ENCODE measurements around the gene SENP7. TPM values are rescaled to one million over a fixed set of nuclear protein-coding genes. Genes with fewer than 3 reads are reported as not detected.

SENP7 gene
- polyA plus RNA-seq, 3 donors = 1.6 to 12.4 (median 3.8) TPM

DNA sequence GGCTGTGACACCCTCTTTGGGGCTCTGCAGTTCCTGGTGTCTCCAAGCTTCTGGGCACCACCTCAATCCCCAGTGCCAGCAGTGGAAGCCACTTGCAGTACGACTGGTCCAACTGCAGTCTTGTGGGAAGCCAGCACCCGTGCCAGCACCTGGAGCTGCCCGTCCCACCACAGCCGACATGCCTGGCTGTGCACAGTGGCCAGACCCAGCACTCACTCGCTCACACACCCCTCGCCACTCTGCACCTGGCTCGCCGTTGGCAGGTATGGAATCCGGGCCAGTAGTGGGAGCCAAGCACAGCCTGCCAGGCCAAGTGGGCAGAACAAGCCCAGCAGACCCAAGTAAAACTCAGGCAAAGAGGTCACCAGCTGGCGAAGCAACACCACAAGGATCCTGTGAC, 128.6 kb downstream of the SENP7 start:
- TF ChIP-seq, protein P1, sequence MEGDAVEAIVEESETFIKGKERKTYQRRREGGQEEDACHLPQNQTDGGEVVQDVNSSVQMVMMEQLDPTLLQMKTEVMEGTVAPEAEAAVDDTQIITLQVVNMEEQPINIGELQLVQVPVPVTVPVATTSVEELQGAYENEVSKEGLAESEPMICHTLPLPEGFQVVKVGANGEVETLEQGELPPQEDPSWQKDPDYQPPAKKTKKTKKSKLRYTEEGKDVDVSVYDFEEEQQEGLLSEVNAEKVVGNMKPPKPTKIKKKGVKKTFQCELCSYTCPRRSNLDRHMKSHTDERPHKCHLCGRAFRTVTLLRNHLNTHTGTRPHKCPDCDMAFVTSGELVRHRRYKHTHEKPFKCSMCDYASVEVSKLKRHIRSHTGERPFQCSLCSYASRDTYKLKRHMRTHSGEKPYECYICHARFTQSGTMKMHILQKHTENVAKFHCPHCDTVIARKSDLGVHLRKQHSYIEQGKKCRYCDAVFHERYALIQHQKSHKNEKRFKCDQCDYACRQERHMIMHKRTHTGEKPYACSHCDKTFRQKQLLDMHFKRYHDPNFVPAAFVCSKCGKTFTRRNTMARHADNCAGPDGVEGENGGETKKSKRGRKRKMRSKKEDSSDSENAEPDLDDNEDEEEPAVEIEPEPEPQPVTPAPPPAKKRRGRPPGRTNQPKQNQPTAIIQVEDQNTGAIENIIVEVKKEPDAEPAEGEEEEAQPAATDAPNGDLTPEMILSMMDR (IDR thresholded peaks at IDR 0.05) = no peak
- Histone ChIP-seq H3K27ac (ENCODE audit: low read depth in 1 of 2, low read length in 2 of 2) (no peak overlapping the region), H3K79me2 (ENCODE audit: insufficient read depth, low read length) (peaks cover 13% of the 10 kb centered on the region), H3K9me3 (replicated peaks in 1 of 2; ENCODE audit: control insufficient read depth in 1 of 2, insufficient read depth in 1 of 2, low read length in 2 of 2) (peaks cover 4 to 8% of the 10 kb centered on the region in 2 donors), H4K20me1 (ENCODE audit: insufficient read depth, low read length) (peaks cover 22% of the 10 kb centered on the region), H3K4me1 (ENCODE audit: control insufficient read depth in 1 of 2, insufficient read depth in 2 of 2, low read length in 2 of 2) (peaks cover 0 to 6% of the 10 kb centered on the region in 2 donors), H3K9ac (ENCODE audit: insufficient read depth, low read length, poor library complexity, severe bottlenecking) (no peak overlapping the region), H3K27me3 (ENCODE audit: control insufficient read depth in 2 of 2, insufficient read depth in 2 of 2, low read length in 2 of 2) (no peaks in the 10 kb centered on the region), H3K4me3 (replicated peaks in 1 of 3; ENCODE audit: low read depth in 2 of 3, low read length in 3 of 3) (no peak overlapping the region), H3K4me2 (replicated peaks; ENCODE audit: extremely low read depth, low read length, poor library complexity, severe bottlenecking) (no peak overlapping the region), H3K36me3 (replicated peaks in 1 of 2; ENCODE audit: control insufficient read depth in 1 of 2, insufficient read depth in 2 of 2, low read length in 2 of 2) (no peaks in the 10 kb centered on the region), H2AFZ (ENCODE audit: insufficient read depth, low read depth, low read length, poor library complexity, severe bottlenecking) (no peak overlapping the region)
- no peak for DNase-seq
- H3K27ac Mint-ChIP-seq = peak overlapping the region in 2 of 7 donors; percentile 10 to 63
- intact Hi-C loops (cut with micrococcal nuclease) = no loop called here
- H3K36me3 Mint-ChIP-seq = peaks cover 21 to 22% of the 10 kb centered on the region in 2 donors
- H3K9me3 Mint-ChIP-seq = peaks cover 5 to 15% (median 8%) of the 10 kb centered on the region in 7 donors
- peaks cover 19% of the 10 kb centered on the region for H3K4me1 Mint-ChIP-seq
- H3K4me3 Mint-ChIP-seq = no peak overlapping the region
- peaks cover 0 to 1% (median 0%) of the 10 kb centered on the region in 3 donors for H3K27me3 Mint-ChIP-seq (ENCODE audit: low read depth in 3 of 3)
- WGBS (ENCODE audit: insufficient coverage) = 96% methylated on average over 9 of the region's 10 CpGs

DNA sequence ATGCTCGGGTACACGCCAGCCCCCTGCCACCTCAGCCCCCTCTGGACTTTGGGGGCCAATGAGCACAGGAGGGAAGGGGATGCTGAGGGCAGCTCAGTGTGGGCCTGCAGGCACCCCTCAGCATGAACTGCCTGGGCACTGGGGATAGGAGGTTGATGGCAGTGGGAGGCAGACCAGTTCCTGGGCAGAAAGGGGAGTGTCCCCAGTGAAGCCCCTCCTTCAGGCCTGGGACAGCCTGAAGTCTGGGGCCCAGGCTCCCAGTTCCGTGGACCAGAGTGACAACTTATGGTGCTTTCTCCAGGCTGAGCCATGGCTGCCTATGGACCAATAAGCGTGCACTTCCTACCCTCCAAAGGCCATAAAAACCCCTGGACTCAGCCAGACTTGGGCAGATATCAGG, 129.4 kb downstream of the SENP7 start:
- TF ChIP-seq, protein P1 (IDR thresholded peaks at IDR 0.05) = no peak
- Histone ChIP-seq H3K27ac (ENCODE audit: low read depth in 1 of 2, low read length in 2 of 2) (no peak overlapping the region), H3K36me3 (replicated peaks in 1 of 2; ENCODE audit: control insufficient read depth in 1 of 2, insufficient read depth in 2 of 2, low read length in 2 of 2) (no peaks in the 10 kb centered on the region), H4K20me1 (ENCODE audit: insufficient read depth, low read length) (peaks cover 22% of the 10 kb centered on the region), H2AFZ (ENCODE audit: insufficient read depth, low read depth, low read length, poor library complexity, severe bottlenecking) (no peak overlapping the region), H3K9me3 (replicated peaks in 1 of 2; ENCODE audit: control insufficient read depth in 1 of 2, insufficient read depth in 1 of 2, low read length in 2 of 2) (peaks cover 0 to 4% of the 10 kb centered on the region in 2 donors), H3K4me3 (replicated peaks in 1 of 3; ENCODE audit: low read depth in 2 of 3, low read length in 3 of 3) (no peak overlapping the region), H3K9ac (ENCODE audit: insufficient read depth, low read length, poor library complexity, severe bottlenecking) (no peak overlapping the region), H3K79me2 (ENCODE audit: insufficient read depth, low read length) (peaks cover 13% of the 10 kb centered on the region), H3K27me3 (ENCODE audit: control insufficient read depth in 2 of 2, insufficient read depth in 2 of 2, low read length in 2 of 2) (no peaks in the 10 kb centered on the region), H3K4me1 (ENCODE audit: control insufficient read depth in 1 of 2, insufficient read depth in 2 of 2, low read length in 2 of 2) (peaks cover 0 to 7% of the 10 kb centered on the region in 2 donors), H3K4me2 (replicated peaks; ENCODE audit: extremely low read depth, low read length, poor library complexity, severe bottlenecking) (no peak overlapping the region)
- intact Hi-C loops (cut with micrococcal nuclease) = no loop called here
- H3K9me3 Mint-ChIP-seq = peaks cover under 1 to 8% (median 3%) of the 10 kb centered on the region in 7 donors
- peaks cover 15 to 17% of the 10 kb centered on the region in 2 donors for H3K36me3 Mint-ChIP-seq
- H3K4me1 Mint-ChIP-seq = peaks cover 22% of the 10 kb centered on the region
- DNase-seq = no peak
- 98% methylated on average over 4 of the region's 4 CpGs for WGBS (ENCODE audit: insufficient coverage)
- peak overlapping the region in 1 of 7 donors; percentile 19 for H3K27ac Mint-ChIP-seq
- peaks cover 0 to 1% (median 0%) of the 10 kb centered on the region in 3 donors for H3K27me3 Mint-ChIP-seq (ENCODE audit: low read depth in 3 of 3)
- H3K4me3 Mint-ChIP-seq = no peak overlapping the region

All from CD14-positive monocyte (primary cell).